GDM1 (cell line): ENCODE results near the gene CCNK.

ENCODE experiments used
- DNase-seq: peaks from one replicate; lab custom pipeline; 2025; lab: John Stamatoyannopoulos, UW

Gene CCNK

DNA sequence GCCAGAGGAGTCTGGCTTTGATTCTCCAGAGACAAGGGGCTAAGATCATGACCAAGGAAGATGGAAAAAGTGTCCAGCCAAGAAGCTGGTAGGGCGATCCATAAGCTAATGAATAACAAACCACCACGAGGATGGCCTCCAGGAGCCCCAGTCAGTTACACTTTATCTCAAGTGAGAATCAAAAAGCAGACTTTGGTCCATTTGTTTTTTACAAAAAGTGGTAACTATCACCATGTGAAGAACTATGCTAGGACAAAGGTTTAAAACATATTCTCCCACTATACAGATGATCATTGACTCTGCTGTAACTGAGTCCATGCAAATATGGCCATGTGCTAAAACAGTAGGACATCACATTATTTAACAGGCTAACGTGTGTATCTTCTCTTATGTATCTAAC, 14.5 kb upstream of the CCNK start:
- DNase-seq: no peak

DNA sequence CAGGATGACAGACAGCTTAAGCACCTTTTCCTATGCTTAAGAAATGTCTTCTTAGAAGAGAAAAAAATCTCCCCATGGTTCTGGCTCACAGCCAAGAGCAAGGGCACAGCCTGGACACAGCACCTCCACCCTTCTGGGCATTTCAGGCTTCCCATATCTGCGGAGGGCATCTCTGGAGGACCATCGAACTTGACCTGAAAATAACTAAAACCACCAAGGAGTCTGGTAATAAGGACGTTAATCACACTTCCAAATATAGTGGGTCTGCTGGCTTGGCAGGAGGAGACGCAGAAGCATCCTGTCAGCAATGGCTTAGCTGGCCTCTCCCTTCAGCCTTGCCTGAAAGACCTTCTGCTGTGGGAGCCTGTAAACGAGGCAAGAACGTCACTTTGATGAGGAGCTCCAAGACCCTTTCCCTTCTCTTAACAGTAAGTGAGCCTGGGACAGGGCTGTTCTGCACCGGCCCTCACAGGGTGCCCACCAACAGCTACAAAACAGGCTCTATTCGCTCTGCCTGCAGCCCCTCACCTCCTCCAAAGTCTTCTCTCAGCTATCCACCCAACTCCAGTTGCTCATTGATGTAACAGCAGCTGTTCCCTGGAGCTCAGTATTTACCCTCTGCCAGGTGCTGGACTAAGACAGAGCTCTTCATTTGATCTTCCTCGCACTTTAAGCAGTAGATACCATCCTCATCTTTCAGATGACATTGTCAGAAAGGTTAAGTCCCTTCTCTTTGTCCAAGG, 13.7 kb upstream of the CCNK start:
- DNase-seq: no peak

DNA sequence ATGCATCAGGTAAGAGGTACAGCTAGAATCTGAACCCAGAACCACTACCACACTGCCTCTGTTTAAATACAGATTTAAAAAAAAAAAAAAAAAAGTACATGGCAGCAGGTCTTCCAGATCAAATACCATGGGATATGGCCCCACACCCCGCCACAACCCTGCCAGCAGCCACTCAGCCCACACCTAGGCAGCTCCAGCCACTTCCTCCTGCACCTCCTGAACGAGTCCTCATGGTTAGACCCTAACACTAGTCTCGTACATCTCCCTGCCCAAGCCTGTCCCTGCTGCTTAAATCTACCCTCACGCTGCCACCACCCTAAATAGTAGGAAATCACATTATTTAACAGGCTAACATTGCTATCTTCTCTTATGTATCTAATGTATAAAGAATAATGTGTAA, 13.1 kb upstream of the CCNK start:
- DNase-seq: no peak

DNA sequence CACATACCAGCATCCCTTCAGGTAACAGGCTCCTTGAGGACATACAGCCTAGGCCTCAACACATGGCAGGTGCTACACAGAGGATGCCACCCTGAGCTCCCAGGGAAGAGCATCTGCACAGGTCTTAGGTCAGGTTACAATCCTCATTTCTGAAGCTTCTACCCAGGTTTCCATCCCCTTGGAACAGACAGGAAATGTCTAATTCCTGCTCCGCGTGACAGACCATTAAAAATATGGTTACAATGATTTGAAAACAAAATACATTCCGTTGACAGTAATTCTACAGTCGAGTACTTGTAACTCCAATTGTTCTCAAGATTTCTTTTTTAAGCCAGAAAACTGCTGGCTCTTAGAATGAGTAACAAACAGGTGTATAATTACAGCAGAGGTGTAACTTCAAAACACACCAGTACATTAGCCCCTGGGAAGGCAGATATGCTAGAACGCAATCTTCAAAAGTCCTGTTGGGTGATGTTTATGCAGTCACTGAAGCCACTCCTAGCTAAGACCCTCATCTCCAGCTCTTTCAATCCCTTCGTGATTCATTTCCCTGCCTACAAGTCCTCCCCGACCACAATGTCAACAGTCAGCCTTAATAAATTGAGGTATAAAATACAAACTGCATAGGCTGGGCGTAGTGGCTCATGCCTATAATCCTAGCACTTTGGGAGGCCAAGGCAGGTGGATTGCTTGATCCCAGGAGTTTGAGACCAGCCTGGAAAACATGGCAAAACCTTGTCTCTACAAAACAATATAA, 12.2 kb upstream of the CCNK start:
- no peak for DNase-seq

DNA sequence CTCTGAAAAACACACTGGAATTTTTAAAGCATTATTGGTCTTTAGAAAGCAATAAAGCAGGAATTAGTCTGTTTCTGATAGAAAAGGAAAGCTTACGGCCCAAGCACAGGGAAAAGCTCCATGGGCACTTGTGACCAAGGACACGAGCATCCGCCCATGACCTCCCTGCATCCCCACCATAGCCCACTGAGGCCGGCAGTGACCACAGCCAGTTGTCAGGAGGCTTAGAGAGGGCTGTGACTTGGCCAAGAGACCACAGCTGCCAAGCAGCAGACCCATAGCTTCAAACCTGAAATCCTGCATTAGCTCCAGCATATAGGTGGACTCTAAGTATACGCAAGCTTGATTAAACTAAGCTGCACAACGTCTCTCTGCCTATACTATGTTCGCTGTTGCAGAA, 9.5 kb upstream of the CCNK start:
- no peak for DNase-seq

DNA sequence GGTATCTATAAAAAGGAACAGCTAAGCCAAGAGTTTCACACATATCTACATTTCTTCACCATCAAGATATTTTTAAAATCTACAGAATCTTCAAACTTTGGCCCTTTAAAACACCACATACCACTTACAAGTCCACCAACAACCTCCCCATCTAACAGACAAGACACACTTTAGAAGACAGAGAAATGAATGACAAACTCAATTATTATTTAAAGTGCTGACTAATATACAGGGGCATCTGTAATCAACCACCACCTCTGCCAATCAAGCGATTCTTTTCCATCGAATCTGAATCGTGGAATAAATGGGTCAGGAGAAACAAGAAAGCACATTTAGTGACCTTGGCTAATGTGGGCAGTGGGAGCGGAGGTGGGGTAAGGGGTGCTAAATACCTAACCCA, 8.3 kb upstream of the CCNK start:
- no peak for DNase-seq

DNA sequence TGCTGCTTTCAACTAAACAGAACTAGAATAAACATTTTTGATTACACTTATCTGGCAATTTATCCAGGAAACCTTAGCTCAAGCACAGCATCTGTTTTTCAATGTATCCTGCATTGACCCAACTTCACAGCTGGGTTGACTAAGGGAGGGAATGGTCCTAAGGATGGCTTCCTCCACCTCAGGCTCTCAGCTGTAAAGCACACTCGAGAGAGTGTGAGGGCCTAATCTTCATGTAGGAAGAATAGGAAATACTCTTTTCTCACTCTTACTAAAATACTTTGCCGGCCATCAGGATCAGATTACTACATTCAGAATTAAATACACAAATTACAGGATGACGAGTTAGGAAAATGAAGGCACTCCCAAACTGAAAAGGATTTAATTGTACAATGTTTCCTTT, 7.8 kb upstream of the CCNK start:
- DNase-seq: no peak

DNA sequence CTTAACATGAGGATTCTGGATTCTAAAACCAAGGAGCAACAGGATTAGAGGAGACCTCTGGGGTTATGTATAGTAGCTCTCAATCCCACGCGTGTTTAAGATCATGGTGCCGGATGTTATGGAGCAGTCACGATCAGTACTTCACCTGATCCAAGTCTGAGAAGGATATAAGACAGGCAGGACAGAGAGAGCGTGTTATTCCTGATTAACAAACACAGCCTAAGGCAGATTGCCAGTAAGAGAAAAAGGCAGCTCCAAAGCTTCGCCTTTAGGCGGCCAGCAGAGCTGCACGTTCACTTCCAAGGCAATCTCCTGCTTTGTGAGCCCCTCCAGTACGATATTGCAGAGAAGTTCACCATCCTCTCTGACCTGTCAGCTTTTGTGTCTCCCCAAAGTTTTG, 6.0 kb upstream of the CCNK start:
- DNase-seq: no peak

DNA sequence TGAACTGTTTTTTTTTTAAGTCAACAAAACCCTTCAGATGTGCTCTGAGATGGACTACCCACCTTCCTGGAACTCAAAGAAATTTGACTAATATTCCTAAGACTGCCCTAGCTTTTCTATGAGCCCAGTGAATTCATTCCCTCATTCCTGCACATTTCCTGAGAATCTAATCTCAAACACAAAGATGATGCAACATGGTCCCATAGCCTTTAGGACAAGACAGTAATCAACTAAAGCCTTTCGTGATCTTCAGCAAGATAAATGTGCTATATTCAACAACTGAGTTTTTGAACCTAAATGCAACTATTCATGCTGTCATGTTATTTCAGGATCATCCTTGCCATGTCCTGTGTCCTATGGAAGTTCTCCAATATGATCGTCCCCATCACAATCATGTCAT, 5.5 kb upstream of the CCNK start:
- no peak for DNase-seq

DNA sequence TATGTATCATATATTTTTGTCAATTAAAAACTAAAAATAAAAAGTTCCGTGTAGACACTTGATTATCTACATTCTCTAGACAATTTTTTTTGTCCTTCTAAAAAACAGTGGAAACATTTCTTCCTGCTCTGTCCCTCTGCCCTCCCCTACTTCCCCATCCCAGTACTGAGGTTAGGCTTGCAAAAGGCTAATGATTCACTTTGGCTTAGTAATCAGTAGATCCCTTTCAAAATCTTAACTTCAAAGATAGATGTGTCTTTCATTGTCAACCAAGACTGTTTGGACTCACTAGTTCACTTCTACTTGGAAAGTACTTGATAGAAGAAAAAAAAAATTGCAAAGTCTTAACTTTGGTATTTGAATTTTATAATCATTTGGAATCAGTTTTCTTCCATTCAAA, 4.3 kb upstream of the CCNK start:
- DNase-seq: no peak

DNA sequence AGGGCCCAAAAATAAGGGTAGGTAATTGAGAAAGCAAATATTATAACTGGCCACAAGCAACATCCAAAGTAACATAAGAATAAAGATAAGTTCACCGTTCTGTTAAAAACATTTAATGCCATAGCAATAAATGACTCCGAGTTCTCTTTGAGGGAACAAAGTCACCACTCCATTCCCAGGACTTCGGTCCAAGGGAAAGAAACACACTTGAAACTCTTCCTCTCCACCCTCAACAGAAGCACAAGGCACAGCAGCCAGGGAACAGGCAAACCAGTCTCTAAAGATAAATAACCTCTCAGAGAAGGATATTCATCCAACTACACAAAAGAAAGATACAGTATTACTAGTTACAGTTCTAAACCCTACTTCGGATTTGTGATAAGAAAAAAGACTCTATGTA, 3.1 kb upstream of the CCNK start:
- DNase-seq: no peak

DNA sequence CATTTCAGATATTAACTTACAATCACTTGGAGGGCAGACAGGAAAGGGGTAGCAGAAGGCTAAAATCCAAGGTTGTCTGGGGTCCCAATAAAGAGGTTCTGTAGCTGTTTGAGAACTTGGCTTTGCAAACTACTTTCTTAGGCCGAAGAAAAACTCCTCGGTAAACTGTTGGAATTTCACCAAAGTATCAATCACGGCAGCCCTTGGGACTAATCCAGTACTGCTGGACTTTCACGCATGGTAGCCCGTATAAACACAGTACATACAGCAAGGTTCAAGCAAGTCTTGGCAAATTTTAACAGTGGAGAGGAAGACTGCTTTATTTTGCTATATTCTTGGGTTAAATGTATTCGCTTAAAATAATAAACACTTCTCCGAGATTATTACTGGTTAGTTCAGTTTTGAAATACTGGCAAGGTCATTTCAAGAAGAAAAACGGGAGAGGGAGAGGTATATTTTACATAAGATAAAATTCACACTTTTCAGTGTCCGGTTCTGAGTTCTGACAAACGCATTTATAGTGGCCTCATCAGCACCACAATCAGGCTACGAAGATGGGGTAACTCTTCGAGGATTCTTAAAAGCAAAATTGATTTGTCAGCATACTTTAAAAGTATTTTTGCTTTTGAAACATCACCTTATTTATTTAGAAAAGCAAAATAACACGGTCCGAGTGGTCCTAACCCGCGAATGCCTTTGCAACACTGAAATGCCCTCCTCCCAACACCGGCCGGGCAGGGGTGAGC, 1.9 kb upstream of the CCNK start:
- no peak for DNase-seq

DNA sequence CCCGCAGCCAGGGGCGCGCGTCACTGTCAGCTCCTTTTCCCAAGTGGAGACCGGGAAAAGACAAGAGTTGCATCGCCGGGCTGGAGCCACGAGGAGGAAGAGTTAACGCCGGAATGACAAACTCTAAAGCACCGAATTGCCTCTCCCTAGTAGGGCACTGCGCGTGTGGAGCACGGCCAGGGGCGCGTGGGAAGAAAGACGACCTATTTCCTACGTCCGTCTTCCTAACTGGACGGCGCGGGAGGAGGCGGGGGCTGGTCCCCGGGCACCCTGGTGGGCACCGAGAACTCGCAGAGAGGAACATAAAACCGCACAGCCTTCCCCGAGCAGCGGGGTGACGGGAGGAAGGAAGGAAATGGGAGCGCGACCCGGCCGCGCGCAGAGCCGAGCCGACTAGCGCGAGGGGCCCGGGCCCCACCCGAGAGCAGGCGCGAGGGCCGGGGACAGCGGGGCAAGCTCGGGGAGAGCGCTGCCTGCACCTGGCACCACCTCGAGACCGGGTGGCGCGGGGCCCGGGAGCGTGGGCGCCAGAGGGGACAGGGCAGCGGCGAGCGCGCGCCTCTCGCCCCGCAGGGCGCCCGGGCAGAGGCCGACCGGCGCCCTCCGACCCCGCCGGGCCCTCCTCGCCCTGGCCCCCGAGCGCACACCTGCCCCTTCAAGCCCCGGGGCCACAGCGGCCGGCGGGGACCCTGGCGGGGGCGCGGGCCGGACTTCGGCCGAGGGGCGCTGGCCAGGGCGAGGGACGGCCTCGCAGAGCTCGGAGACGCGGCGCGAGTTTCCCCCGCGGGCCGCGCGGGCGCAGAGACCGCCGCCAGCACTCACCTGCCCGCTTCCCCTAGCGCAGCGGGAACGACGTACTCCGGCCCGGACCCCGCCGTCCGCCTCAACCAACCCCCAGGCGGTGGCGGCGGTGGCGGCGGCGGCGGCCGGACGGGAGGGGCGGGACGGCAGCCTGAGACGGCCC, 1.0 kb upstream of the CCNK start, which contains the start of gene SETD3:
SETD3 (minus strand) TSS at position 954 of the 964 bp plus-strand sequence. CDS start 15,054 bp downstream, outside the sequence.
- DNase-seq: peak; percentile 63

DNA sequence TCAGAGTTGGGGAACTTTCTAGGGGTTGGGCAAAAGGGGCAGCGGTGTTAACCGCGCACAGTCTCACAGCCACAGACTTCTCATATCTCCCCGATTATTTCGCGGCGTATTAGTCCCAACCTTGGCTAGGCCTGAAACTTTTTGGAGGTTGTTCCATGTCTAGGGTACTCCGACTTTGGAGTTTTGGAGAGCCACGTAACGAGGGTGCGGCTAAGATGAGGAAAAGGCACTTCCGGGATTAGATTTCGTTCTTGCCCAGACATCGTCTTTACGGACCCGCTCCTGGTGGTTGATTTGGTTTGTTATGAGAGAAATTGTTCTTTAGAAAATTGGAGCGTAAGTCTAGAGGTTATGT, 513 bp downstream of the CCNK start:
- DNase-seq: no peak

DNA sequence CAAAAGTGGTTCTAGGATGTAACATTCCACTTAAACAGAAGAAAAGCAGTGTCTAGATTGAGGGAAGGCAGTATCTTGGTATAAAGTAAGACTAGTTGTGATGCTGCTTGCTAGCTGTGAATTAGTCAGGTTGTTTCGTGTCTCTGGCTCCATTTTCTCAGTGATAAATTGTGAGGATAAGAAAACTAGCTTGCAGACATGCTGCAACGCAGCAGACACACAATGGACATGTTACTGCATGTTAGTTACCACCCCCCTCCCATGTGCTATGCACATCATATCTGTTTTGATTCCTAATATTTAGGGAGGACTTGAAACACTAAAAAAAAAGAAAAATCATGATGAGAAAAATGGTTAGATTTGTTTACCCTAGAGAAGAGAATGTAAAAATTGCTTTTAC, 2.9 kb downstream of the CCNK start:
- DNase-seq: no peak

DNA sequence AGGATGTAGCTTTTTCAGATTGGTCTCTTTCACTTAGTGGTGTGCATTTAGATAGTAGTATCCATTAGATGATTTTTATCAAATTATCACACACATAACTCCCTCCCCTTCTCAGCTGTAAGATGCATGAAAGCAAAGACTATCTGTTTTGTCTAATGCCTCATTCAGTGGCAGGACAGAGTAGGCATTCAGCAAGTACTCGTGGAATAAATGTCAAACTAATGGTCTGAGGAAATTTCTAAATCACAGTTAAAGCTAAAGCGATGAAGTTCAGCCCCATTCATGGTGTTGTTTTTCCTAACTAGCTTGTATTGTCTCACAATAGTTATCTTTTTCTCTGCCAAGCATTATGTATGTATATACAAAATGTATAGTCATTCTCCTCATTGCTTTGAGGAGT, 16.1 kb downstream of the CCNK start:
- no peak for DNase-seq

DNA sequence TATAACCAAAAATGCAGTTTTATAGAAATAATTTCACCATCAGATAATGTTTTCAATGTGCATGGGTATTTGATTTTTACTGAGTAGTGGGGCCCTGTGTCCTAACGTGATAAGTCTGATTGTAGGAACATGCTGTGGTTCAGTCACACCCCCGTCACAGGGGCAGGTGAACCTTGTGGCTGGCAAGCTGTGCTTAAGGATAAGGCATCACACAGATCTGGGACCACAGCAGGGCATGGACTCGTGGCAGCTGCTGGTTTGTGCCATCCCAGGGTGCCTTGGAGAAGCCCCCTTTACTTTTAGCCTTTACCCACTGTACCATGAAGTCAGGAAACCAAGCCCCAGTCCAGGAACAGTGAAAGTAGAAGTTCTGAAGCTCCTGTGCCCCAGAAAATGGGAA, 16.7 kb downstream of the CCNK start:
- no peak for DNase-seq

DNA sequence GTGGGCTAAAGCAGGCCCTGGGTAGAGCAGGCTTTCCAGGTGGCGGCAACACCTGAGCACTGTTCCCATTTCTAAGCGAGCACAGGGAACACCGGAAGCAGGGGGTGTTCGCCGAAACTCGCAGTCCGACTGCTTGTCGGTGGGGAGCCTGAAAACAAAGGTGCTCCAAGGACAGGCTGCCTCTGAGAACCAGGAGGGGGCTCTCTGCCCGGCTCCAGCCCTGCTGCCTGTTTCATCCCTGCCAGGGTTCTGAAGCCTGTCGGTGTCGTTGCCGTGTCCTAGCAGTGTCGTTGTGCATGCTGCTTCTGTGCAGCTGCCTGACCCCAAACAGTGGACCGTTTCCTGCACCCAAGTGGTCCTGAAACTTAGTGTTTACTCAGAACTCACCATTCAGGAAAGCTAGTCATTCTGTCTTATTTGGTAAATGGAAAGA, 21.8 kb downstream of the CCNK start:
- DNase-seq: no peak

DNA sequence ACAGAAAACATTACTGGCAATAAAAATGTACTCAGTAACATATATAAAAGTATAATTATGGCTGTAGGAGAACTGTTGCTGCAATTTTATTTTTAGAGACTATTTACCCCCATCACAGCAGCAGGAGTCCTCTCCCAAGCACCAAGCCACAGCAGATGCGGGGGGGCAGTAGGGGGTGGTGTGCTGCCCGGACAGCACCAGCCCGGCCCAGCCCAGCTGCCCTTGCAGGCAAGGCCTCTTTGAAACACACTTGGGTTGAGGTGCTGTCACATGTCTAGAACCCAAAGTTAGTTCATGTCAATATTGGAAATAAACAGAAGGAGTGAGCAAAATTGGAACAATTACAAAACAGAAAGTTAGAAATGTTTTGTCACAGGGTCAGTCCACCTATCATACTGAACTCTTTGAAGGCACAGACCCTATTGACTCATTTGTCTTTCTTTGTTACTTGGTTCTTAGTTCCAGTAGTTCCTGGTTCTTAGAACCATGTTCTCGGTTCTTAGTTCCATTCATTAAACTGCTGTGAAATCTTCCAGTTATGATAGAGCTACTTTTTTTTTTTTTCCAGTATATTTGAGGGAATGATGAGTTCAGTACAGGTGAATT, 22.7 kb downstream of the CCNK start:
- DNase-seq: no peak

DNA sequence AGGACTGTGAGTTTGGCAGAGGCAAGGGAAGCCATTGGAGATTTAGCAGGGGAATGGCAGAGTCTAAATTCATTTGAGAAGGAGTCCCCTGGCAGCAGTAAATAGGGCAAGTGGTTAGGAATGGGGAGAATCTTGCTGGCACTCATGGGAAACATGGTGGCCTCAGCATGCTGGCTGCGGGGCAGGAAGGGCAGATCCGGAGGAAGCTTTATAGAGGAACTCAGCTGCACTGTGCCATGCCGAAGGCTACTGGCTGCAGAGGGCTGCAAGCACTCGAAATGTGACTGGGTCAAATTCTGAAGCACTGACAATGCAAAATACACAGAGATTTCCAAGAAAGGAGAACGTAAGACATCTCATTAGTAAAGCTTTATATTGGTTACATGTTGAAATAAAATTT, 23.9 kb downstream of the CCNK start:
- no peak for DNase-seq

DNA sequence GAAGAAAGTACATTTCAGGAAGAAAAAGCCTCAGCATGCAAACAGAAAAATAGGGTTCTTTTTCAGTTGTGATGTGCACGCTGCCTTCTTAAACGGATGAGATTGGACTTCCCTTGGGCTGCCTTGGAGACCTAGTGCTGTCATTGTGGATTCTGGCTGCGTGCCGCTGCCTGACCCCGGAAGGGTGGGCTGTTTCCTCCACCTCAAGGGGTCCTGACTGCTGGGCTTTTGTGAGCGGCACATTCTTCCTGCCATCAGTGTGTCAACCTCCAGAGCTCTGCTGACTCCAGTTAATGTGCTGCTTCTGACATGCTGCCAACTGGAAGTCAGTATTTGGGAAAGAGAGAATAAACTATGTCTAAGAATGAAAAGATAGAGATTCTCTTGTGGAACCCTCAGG, 25.1 kb downstream of the CCNK start:
- DNase-seq: no peak
